Hematopoietic multipotent progenitor cell treated with erythropoietin and hydrocortisone succinate and interleukin-3 and kit ligand, for 17 days (in vitro differentiated cells): ENCODE measurements around the gene GH1.
"Not testable (repeated sequence)": the region's sequence is repeated elsewhere in the genome, so short reads cannot be mapped to it uniquely, and the experiment has no call there.

Source experiments
- DNase-seq: peaks from one replicate; pipeline ENCODE4 v3.0.0-alpha.2; 2015; ENCODE audit warnings: low spot score

The GH1 gene

GRCh38 chr17:63896524-63897354 lies 21.9 kb downstream of the GH1 start, which contains the start of gene CSH1:
CSH1 (minus strand) TSS chr17:63896574; CDS start chr17:63896511, 63 bp downstream.
- not testable (repeated sequence) for DNase-seq

DNA sequence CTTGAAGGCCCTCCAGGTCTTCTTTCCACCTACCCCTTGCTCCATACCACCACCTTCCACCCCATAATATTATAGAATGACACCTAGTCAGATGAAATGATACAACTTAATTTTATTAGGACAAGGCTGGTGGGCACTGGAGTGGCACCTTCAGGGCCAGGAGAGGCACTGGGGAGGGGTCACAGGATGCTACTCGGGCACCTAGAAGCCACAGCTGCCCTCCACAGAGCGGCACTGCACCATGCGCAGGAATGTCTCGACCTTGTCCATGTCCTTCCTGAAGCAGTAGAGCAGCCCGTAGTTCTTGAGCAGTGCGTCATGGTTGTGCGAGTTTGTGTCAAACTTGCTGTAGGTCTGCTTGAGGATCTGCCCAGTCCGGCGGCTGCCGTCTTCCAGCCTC lies 23.8 kb downstream of the GH1 start:
- not testable (repeated sequence) for DNase-seq

DNA sequence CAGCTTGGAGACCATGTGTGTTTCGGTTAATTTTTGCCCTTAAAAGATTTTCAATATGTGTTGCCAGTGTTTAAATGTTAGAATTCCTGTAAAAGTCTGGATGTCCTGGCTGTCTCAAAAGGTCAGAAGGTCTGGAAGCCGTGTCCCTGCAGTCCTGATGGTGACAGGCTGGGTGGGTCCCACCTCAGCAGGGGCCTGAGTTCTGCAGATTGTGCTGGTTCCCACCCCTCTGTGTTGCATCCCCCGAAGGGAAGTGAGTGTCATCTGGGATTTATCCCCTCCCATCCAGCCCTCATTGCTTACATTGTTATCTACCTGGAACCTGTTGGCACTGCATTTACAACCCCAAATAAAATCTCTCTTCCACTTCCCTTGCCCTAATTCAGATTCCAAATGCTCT lies 24.6 kb downstream of the GH1 start:
- not testable (repeated sequence) for DNase-seq

GRCh38 chr17:63892316-63893037 lies 26.2 kb downstream of the GH1 start:
- DNase-seq = not testable (repeated sequence)

GRCh38 chr17:63889026-63889848 lies 29.4 kb downstream of the GH1 start:
- peak; percentile 36 for DNase-seq

- not testable (repeated sequence) for DNase-seq
Measured at GRCh38 chr17:63885119-63885518, 33.5 kb downstream of the GH1 start.

- DNase-seq = not testable (repeated sequence)
Measured at GRCh38 chr17:63882626-63883126, 36.0 kb downstream of the GH1 start.

DNA sequence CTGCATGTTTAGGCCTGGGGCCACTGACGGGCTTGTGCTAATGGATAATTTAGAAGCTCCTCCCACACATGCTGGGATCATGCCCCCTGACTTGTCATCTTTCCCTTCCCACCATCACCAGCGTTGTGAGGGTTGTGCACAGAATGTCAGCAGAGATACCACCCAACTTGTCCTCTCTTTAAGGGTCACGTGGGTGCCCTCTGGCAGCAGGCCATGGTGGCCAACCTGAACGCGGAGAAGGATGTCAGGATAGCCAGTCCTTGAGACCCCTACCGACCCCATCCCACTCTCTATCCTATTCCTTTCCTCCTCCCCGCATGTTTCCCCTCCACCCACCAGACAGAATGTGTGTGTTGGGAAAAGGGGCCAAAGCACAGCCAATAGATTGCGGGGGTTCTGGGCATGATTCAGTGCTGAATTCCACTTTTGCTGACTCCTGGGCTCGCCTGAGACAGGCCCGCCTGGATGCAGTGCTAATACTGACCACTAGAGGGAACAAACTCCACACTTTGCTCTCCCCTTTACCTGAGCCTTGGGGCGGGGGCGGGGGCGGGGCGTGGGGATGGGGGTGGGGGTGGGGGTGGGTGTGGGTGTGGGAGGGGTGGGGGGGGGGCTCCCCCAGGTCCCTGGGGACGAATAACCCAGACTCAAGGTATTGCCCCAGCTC lies 36.6 kb downstream of the GH1 start, which contains the start of gene GH2:
Gene GH2 (minus strand): TSS at position 10 of the 667 bp plus-strand sequence. CDS start 143 bp downstream, outside the sequence.
- peak; percentile 55 for DNase-seq

DNA sequence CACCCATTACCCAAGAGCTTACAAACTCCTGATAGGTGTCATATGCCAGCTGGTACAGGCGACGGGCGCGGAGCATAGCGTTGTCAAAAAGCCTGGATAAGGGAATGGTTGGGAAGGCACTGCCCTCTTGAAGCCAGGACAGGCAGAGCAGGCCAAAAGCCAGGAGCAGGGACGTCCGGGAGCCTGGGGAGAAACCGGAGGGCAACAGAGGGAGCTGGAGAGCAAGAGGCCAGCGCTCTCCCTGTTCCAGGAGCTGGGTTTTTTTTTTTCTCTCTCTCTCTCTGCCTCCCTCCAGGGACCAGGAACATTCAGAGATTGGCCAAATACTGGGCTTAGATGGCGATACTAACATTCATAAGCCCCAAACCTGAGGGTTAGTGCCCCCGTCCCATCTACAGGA lies 37.3 kb downstream of the GH1 start:
- not testable (repeated sequence) for DNase-seq

GRCh38 chr17:63880706-63881105 lies 37.9 kb downstream of the GH1 start:
- DNase-seq = no peak

DNA sequence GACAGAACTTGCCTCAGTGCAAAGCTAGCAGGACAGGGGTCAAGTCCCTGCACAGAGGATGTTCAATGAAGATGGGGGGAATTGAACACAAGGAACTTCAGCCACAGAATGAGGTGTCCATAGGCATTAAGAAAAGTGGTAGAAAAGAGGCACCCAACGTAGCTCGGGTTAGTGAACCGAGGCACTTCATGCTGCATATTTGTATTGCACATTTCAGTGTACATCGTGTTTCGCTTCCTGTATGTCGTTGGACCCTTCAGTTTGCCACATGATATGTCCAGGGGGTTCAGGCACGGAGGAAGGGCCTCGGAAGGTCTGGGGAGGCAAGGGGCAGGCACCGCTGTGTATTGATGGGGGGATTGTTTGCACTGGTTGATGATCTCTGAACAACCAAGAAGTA lies 40.2 kb downstream of the GH1 start:
- DNase-seq = not testable (repeated sequence)

GRCh38 chr17:63874693-63875092 lies 43.9 kb downstream of the GH1 start:
- DNase-seq = not testable (repeated sequence)

- DNase-seq = not testable (repeated sequence)
Measured at GRCh38 chr17:63874061-63874626, 44.5 kb downstream of the GH1 start.

DNA sequence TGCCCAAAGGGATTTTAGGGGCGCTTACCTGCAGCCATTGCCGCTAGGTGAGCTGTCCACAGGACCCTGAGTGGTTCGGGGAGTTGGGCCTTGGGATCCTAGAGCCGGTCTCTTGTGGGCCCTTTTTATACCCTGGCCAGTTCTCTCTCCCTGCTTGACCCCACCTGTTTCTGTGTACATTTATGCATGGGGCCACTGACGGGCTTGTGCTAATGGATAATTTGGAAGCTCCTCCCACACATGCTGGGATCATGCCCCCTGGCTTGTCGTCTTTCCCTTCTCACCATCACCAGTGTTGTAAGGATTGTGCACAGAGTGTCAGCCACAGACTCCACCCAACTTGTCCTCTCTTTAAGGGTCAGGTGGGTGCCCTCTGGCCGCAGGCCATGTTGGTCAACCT lies 45.1 kb downstream of the GH1 start, which contains the start of gene CSH2:
Gene CSH2 (minus strand): TSS at position 101 of the 400 bp plus-strand sequence. CDS start 63 bp downstream, at position 38.
- not testable (repeated sequence) for DNase-seq

DNA sequence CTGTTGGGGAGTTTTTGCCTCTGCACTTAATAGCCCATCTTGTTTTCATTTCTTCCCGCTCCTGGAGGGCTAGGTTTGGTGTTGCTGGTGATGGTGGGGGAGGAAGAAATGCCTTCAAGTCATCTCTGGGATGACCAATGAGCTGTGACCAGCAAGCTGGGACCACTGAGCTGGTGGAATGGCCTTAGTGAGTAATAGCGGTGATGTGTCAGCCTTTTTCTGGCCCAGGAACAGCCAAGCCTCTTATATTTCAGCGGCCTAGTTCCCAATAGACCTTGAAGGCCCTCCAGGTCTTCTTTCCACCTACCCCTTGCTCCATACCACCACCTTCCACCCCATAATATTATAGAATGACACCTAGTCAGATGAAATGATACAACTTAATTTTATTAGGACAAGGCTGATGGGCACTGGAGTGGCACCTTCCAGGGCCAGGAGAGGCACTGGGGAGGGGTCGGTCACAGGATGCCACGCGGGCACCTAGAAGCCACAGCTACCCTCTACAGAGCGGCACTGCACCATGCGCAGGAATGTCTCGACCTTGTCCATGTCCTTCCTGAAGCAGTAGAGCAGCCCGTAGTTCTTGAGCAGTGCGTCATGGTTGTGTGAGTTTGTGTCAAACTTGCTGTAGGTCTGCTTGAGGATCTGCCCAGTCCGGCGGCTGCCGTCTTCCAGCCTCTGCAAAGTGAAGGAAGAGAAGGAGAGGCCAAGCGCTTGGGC lies 46.8 kb downstream of the GH1 start:
- not testable (repeated sequence) for DNase-seq

GRCh38 chr17:63870292-63870665 lies 48.4 kb downstream of the GH1 start:
- DNase-seq = not testable (repeated sequence)

DNA sequence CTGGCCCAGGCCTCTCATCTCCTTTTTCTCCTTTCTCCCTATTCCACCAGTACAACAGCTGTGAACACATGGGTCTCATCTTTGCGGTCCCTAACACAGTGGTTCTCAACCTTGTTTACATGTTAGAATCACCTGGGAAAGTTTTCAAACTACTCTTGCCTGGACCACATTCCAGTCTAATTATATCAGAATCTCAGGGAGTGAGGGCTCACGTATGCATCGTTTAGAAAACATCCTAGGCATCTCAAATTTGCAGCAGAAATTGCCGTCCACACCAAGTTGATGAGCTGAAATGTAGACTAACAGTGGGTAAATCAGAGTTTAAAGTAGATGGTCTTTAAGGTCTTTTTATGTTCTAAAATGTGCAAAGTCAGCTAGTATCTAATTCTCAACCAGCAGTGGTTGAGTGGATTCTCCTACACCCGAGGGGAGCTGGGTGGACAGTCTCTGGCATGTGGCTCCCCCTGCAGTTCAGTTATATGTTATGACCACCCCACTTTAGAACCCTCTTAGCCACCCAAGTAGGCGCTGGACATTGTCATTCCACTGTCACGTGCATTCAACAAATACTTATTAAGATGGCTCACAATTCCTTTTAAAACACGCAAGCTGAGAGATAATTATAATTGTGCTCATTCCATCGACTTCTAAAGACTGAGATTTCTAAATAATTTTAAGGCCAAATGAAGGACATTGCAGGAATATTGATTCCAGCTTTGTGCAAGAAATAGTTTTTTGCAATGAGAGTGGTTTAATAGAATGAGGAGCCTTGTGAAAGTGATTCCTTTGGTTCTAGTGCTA lies 48.9 kb downstream of the GH1 start:
- DNase-seq = not testable (repeated sequence)
